ENCODE measurements around the gene RHBDF2. TPM values are rescaled to one million over a fixed set of nuclear protein-coding genes. Genes with fewer than 3 reads are reported as not detected.

RHBDF2 gene
- total RNA-seq, 1 donor from 2014 or later, result 30.7 TPM

DNA sequence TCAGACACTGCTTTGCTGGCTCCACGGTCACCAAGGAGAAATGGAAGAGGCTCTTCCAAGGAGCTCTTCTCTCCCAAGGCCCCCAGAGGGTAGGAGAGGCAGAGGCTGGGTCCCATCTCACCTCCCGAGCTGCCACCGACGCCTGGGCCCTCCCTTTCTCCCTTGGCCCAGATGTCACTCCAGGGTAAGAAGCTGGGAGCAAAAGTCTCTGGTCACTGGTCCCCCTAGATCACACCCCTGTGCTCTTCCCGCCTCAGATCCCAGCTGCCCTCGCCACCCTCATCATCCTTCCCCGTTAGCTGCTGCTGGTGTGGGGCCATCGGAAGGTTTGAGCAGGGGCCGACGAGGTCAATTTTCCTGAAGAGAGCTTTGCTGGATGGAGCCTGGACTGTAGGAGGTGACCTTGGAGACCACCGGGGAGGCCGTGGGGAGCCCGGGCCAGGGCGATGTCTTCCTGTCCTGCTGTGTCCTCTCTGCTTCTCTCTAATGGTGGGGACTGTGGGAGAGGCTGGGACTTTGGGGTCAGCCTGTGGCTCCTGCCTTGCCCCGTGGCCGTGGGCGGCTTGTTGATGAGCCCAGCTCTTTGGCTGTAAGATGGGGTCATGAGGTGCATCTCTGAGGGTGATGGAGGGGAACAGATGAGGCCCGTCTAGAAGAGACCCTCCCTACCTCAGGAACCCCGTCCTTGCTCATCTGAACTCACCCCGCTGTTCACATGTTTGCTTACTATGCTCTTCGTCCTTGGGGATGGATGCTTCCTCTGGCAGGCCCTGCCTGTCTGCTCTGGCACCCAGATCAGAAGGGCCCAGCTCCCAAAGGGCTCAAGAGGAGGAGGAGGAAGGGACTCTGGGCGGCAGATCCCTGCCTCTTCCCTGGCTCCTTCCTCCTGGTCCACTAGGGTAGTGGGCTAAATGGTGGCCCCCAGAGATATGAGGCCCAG, 11.4 kb upstream of the RHBDF2 start:
- no peaks in the 10 kb centered on the region for H4K20me1 ChIP-seq (ENCODE audit: insufficient read depth, low read length)
- H3K4me3 Mint-ChIP-seq (ENCODE audit: unreplicated experiment), result no peak overlapping the region
- no peaks in the 10 kb centered on the region for H3K36me3 ChIP-seq (ENCODE audit: insufficient read depth, low read length)
- H3K27ac ChIP-seq (ENCODE audit: low read depth, low read length), result no peak overlapping the region
- H3K4me1 ChIP-seq (ENCODE audit: insufficient read depth, low read length), result peaks cover 11% of the 10 kb centered on the region
- peaks cover 2% of the 10 kb centered on the region for H3K27me3 ChIP-seq (ENCODE audit: insufficient read depth, low read length)
- H3K36me3 Mint-ChIP-seq (ENCODE audit: low read depth, unreplicated experiment), result no peaks in the 10 kb centered on the region
- H2AFZ ChIP-seq (ENCODE audit: low read depth, low read length), result no peak overlapping the region
- H3K27ac Mint-ChIP-seq (ENCODE audit: unreplicated experiment), result no peak overlapping the region
- H3K27me3 Mint-ChIP-seq (ENCODE audit: low read depth, unreplicated experiment), result peaks cover 25% of the 10 kb centered on the region
- no peak for TF ChIP-seq EZH2 (IDR thresholded peaks at IDR 0.05; ENCODE audit: insufficient read depth, low read length)
- TF ChIP-seq, protein P1, sequence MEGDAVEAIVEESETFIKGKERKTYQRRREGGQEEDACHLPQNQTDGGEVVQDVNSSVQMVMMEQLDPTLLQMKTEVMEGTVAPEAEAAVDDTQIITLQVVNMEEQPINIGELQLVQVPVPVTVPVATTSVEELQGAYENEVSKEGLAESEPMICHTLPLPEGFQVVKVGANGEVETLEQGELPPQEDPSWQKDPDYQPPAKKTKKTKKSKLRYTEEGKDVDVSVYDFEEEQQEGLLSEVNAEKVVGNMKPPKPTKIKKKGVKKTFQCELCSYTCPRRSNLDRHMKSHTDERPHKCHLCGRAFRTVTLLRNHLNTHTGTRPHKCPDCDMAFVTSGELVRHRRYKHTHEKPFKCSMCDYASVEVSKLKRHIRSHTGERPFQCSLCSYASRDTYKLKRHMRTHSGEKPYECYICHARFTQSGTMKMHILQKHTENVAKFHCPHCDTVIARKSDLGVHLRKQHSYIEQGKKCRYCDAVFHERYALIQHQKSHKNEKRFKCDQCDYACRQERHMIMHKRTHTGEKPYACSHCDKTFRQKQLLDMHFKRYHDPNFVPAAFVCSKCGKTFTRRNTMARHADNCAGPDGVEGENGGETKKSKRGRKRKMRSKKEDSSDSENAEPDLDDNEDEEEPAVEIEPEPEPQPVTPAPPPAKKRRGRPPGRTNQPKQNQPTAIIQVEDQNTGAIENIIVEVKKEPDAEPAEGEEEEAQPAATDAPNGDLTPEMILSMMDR (IDR thresholded peaks at IDR 0.05; ENCODE audit: insufficient read depth, low read depth, low read length), result no peak
- H3K4me2 ChIP-seq (ENCODE audit: low read length), result no peak overlapping the region
- no peaks in the 10 kb centered on the region for H3K9me3 Mint-ChIP-seq (ENCODE audit: unreplicated experiment)
- H3K4me1 Mint-ChIP-seq (ENCODE audit: low read depth, unreplicated experiment), result peaks cover 8% of the 10 kb centered on the region
- FAIRE-seq (no peak), DNase-seq (ENCODE audit: low read depth) (no peak)
- H3K4me3 ChIP-seq (ENCODE audit: insufficient read depth, low read depth, low read length), result no peak overlapping the region
- no peaks in the 10 kb centered on the region for H3K79me2 ChIP-seq (ENCODE audit: insufficient read depth, low read length)
- H3K9ac ChIP-seq (ENCODE audit: low read length), result no peak overlapping the region
- H3K9me3 ChIP-seq (ENCODE audit: insufficient read depth, low read depth, low read length), result no peaks in the 10 kb centered on the region

DNA sequence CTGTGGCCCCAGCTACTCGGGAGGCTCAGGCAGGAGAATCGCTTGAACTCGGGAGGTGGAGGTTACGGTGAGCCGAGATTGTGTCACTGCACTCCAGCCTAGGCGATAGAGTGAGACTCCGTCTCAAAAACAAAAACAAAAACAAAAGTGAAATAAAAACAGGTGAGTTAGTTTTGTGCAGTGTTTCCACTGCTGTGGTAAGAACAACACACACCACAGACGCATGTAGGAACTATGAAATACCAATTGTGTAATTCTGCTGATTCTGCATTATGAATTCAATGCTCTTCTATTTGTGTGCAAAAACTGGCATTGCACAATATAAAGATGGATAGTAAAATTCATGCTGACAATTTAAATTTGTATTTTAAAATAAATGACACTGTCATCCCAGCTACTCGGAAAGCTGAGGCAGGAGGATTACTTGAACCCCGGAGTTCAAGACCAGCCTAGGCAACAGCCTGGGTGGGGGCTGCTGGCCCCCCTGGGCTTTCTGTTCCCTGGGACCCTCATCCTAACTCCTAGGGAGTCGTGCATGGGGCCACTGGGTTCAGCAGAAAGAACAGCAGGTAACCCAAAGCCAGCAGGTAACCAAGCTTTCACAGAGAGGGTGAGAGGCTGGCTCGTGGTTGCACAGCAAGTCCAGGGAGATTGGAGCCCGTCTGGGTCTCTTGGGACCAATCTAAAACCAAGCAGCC, 10.6 kb upstream of the RHBDF2 start:
- Mint-ChIP-seq H3K27me3 (ENCODE audit: low read depth, unreplicated experiment) (peaks cover 31% of the 10 kb centered on the region), H3K4me3 (ENCODE audit: unreplicated experiment) (no peak overlapping the region), H3K4me1 (ENCODE audit: low read depth, unreplicated experiment) (peaks cover 8% of the 10 kb centered on the region), H3K36me3 (ENCODE audit: low read depth, unreplicated experiment) (no peaks in the 10 kb centered on the region), H3K9me3 (ENCODE audit: unreplicated experiment) (no peaks in the 10 kb centered on the region), H3K27ac (ENCODE audit: unreplicated experiment) (no peak overlapping the region)
- Histone ChIP-seq H3K36me3 (ENCODE audit: insufficient read depth, low read length) (no peaks in the 10 kb centered on the region), H3K9ac (ENCODE audit: low read length) (no peak overlapping the region), H3K4me1 (ENCODE audit: insufficient read depth, low read length) (peaks cover 11% of the 10 kb centered on the region), H3K27ac (ENCODE audit: low read depth, low read length) (no peak overlapping the region), H3K4me3 (ENCODE audit: insufficient read depth, low read depth, low read length) (no peak overlapping the region), H2AFZ (ENCODE audit: low read depth, low read length) (no peak overlapping the region), H3K27me3 (ENCODE audit: insufficient read depth, low read length) (peaks cover 5% of the 10 kb centered on the region), H4K20me1 (ENCODE audit: insufficient read depth, low read length) (no peaks in the 10 kb centered on the region), H3K4me2 (ENCODE audit: low read length) (no peak overlapping the region), H3K79me2 (ENCODE audit: insufficient read depth, low read length) (no peaks in the 10 kb centered on the region), H3K9me3 (ENCODE audit: insufficient read depth, low read depth, low read length) (no peaks in the 10 kb centered on the region)
- FAIRE-seq (no peak), DNase-seq (ENCODE audit: low read depth) (no peak)
- TF ChIP-seq, protein P1 (IDR thresholded peaks at IDR 0.05; ENCODE audit: insufficient read depth, low read depth, low read length), result no peak
- TF ChIP-seq EZH2 (IDR thresholded peaks at IDR 0.05; ENCODE audit: insufficient read depth, low read length), result no peak
